ENCODE results near the gene MAP3K5.
"Not testable (repeated sequence)": the region's sequence is repeated elsewhere in the genome, so short reads cannot be mapped to it uniquely, and the experiment has no call there.

Gene MAP3K5

DNA sequence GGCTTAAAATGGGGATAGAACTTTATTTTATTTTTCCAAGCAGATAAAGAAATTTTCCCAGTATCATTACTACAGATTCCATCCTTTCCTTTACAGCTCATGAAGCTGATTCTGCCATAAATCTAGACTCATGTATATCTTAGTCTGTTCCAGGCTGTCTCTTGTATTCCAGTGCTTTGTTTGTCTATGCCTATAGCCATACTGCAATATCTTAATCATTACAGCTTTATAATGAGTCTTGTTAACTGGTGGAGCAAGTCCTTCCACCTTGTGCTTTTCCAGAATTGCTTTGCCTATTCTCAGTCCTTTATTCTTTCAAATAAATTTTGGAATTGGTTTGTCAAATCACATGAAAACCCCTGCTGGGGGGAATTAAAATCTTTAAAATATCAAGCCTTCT, 99.2 kb downstream of the MAP3K5 start:
- TF ChIP-seq, protein P1, sequence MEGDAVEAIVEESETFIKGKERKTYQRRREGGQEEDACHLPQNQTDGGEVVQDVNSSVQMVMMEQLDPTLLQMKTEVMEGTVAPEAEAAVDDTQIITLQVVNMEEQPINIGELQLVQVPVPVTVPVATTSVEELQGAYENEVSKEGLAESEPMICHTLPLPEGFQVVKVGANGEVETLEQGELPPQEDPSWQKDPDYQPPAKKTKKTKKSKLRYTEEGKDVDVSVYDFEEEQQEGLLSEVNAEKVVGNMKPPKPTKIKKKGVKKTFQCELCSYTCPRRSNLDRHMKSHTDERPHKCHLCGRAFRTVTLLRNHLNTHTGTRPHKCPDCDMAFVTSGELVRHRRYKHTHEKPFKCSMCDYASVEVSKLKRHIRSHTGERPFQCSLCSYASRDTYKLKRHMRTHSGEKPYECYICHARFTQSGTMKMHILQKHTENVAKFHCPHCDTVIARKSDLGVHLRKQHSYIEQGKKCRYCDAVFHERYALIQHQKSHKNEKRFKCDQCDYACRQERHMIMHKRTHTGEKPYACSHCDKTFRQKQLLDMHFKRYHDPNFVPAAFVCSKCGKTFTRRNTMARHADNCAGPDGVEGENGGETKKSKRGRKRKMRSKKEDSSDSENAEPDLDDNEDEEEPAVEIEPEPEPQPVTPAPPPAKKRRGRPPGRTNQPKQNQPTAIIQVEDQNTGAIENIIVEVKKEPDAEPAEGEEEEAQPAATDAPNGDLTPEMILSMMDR (IDR thresholded peaks at IDR 0.05; ENCODE audit: insufficient read depth, low read depth, low read length, missing control alignments) = no peak
- H3K4me3 ChIP-seq (ENCODE audit: low read depth, low read length) = no peak overlapping the region
- no peak for DNase-seq (ENCODE audit: low read depth)

DNA sequence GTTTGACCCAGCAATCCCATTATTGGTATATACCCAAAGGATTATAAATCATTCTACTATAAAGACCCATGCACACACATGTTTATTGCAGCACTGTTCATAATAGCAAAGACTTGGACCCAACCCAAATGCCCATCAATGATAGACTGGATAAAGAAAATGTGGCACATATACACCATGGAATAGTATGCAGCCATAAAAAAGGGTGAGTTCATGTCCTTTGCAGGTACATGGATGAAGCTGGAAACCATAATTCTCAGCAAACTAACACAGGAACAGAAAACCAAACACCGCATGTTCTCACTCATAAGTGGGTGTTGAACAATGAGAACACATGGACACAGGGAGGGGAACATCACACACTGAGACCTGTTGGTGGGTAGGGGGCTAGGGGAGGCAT, 104.4 kb downstream of the MAP3K5 start:
- not testable (repeated sequence) for H3K4me3 ChIP-seq (ENCODE audit: low read depth, low read length); DNase-seq (ENCODE audit: low read depth)

DNA sequence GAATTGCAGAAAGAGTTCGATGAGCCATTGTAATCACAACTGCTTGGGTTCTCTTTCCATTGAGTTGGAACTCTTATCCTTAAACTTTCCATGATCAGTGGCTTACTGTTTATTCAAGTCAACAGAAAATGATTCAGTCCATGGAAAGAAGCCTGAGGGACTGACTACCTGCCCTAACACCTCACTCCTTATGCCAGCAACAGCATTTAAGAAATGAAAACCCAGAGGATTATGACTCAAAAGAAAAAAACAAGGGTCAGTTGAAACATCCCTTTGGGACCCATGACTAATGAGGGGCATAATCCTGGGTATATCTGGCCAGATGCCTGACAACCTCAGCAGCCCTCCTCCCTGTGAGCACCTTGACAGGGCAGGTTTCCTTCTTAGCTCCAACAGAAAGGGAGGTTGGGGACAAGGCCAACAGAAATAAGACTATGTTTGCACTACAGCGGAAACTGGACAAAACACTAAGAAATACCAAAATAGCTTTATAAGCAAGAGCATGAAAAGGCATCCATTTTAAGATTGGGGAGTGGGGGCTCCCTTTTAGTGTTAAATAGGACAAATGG, 106.7 kb downstream of the MAP3K5 start:
- no peak for DNase-seq (ENCODE audit: low read depth)

DNA sequence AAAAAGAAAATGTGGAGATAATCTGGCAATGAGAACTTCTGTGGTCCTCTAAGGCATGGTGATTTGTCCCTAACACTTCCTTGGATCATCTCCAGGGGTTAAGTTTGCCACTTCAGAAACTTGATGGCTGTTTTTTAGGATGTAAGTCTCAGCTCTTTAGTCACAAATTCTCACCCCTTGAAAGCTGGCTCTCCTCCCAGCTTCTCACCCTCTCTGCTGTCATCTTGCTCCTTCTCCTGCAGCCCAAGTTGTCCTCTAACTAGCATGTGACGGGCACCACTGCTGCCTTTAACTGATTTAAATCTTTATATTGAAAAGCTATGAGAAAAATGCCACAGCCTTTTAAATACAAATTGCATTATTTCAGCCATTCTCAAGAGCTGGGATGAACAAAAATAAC, 107.8 kb downstream of the MAP3K5 start:
- H3K4me3 ChIP-seq (ENCODE audit: low read depth, low read length) = no peak overlapping the region
- DNase-seq (ENCODE audit: low read depth) = no peak
- TF ChIP-seq, protein P1 (IDR thresholded peaks at IDR 0.05; ENCODE audit: insufficient read depth, low read depth, low read length, missing control alignments) = no peak

More for the DNA sequence above, 106.7 kb downstream of the MAP3K5 start:
- TF ChIP-seq, protein P1 (IDR thresholded peaks at IDR 0.05; ENCODE audit: insufficient read depth, low read depth, low read length, missing control alignments) = no peak
- H3K4me3 ChIP-seq (ENCODE audit: low read depth, low read length) = no peak overlapping the region

DNA sequence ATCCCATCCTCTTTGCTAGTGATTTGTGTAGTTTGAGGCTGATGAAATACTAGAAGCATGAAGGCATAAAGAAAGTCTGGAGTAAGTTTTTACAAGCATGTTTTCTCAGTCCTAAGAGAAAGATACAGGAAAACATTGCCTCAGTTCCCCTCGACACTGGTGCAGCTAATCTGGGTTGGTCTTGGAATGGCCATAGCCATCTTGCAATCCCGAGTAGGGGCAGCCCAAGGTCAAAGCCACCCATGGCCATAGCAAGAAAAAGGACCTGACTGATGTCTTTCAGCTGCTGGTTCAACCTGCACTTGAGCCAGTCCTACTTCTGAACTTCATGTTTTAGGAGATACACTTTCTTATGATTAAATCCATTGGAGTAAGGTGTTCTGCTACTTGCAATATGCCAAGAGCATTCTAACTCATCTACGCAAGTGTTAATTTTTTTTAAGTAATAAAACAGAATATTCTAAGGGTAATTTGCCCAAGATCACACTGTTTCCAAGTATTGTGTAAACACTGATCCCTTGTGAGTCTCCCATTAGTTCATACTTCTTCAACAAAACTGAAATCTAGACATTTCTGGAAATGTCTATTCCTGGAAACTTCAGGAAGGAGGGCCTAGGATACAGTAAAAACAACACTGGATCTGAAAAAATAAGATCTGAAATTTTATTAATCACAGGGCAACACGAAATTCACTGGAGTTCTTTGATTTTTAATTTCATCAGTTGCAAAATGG, 108.9 kb downstream of the MAP3K5 start:
- no peak for DNase-seq (ENCODE audit: low read depth)
- no peak overlapping the region for H3K4me3 ChIP-seq (ENCODE audit: low read depth, low read length)
- TF ChIP-seq, protein P1 (IDR thresholded peaks at IDR 0.05; ENCODE audit: insufficient read depth, low read depth, low read length, missing control alignments) = no peak

DNA sequence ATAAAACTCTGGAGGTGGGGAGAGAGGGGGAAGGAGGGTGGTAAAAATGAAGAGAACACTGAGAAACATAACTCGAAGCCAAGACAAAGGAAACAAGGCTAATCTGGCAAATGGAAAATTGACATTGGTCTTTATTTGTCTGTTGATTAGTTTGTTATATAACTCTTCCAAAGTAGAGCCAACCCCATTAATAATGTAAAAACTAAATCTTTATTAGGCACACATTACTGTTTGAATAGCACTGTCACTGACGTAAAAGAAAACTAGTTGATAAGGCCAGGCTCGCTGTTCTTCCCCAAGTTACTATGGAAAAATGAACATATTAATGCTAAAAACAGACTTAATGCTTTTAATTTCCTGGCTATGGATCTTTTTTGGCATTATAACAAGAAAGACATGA, 110.0 kb downstream of the MAP3K5 start:
- no peak overlapping the region for H3K4me3 ChIP-seq (ENCODE audit: low read depth, low read length)
- no peak for DNase-seq (ENCODE audit: low read depth)
- TF ChIP-seq, protein P1 (IDR thresholded peaks at IDR 0.05; ENCODE audit: insufficient read depth, low read depth, low read length, missing control alignments) = no peak

DNA sequence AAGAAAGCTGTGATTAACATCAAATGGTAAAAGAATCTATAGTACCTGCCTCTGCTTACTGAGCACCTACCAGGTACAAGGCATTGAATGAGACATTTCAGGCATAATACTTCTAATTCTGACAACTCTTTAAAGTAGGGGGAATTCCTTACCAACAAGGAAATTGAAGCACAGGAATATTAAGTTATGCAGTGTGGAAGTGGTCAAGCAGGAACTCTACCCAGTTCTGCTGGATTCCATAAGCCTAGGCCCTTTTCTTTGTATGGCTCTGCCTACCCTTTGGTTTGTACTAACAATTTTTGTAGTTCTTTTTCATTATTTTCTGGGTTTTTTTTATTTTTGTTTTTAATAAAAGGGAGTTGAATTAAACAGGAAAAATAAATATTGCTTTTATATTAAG, 114.5 kb downstream of the MAP3K5 start:
- no peak for DNase-seq (ENCODE audit: low read depth)
- TF ChIP-seq, protein P1 (IDR thresholded peaks at IDR 0.05; ENCODE audit: insufficient read depth, low read depth, low read length, missing control alignments) = no peak
- no peak overlapping the region for H3K4me3 ChIP-seq (ENCODE audit: low read depth, low read length)
